H9 (cell line): Measurements from ENCODE around the gene SLC11A1. TPM values are rescaled to one million over a fixed set of nuclear protein-coding genes. Genes with fewer than 3 reads are reported as not detected.

Experiments used
- DNase-seq: peaks from one replicate; pipeline ENCODE4 v3.0.0-alpha.2; 2017
- H2AFZ ChIP-seq: one replicate; pipeline ENCODE4 v1.6.1; 2013; ENCODE audit warnings: mild to moderate bottlenecking, low read length, control low read depth, moderate library complexity
- H2AK5ac ChIP-seq: 2 replicates; pipeline ENCODE4 v1.6.1; 2013; ENCODE audit warnings: low read length, control low read depth, mixed read lengths; ENCODE audit not compliant: insufficient read length
- H2BK120ac ChIP-seq: one replicate; pipeline ENCODE4 v1.6.1; 2013; ENCODE audit warnings: low read depth, mild to moderate bottlenecking, low read length, control low read depth, inconsistent platforms; ENCODE audit not compliant: poor library complexity, severe bottlenecking
- H2BK12ac ChIP-seq: 2 replicates; pipeline ENCODE4 v1.6.1; 2013; ENCODE audit warnings: low read length, control low read depth, mixed read lengths, low read depth; ENCODE audit not compliant: insufficient read length
- H2BK15ac ChIP-seq: 2 replicates; pipeline ENCODE4 v1.6.1; 2013; ENCODE audit warnings: low read depth, low read length, control low read depth
- H2BK20ac ChIP-seq: one replicate; pipeline ENCODE4 v1.6.1; 2013; ENCODE audit warnings: low read depth, mild to moderate bottlenecking, low read length, control low read depth, inconsistent platforms; ENCODE audit not compliant: poor library complexity, severe bottlenecking
- H2BK5ac ChIP-seq: 2 replicates; pipeline ENCODE4 v1.6.1; 2013; ENCODE audit warnings: low read length, control low read depth, mixed read lengths; ENCODE audit not compliant: insufficient read length
- H3K14ac ChIP-seq: 2 replicates; pipeline ENCODE4 v1.6.1; 2013; ENCODE audit warnings: low read length, control low read depth; ENCODE audit not compliant: insufficient read depth
- H3K18ac ChIP-seq: 2 replicates; pipeline ENCODE4 v1.6.1; 2013; ENCODE audit warnings: low read depth, mild to moderate bottlenecking, mixed read lengths, low read length, control low read depth; ENCODE audit not compliant: insufficient read length
- H3K23ac ChIP-seq: 2 replicates; pipeline ENCODE4 v1.6.1; 2013; ENCODE audit warnings: low read length, control low read depth, mixed read lengths, low read depth; ENCODE audit not compliant: insufficient read length
- H3K23me2 ChIP-seq: 2 replicates; pipeline ENCODE4 v1.6.1; 2013; ENCODE audit warnings: low read depth, mild to moderate bottlenecking, mixed read lengths, low read length, control low read depth; ENCODE audit not compliant: insufficient read length, poor library complexity, severe bottlenecking
- H3K27ac ChIP-seq: 2 replicates; pipeline ENCODE4 v1.5.1; 2013; ENCODE audit warnings: low read length, control low read depth, mixed read lengths, low read depth; ENCODE audit not compliant: insufficient read length
- H3K27me3 ChIP-seq: 2 replicates; pipeline ENCODE4 v1.6.1; 2013; ENCODE audit warnings: low read length, control low read depth, inconsistent platforms; ENCODE audit not compliant: insufficient read depth
- H3K4ac ChIP-seq: 2 replicates; pipeline ENCODE4 v1.6.1; 2013; ENCODE audit warnings: low read depth, mild to moderate bottlenecking, control low read depth, inconsistent platforms, low read length, moderate library complexity
- H3K4me1 ChIP-seq: 2 replicates; pipeline ENCODE4 v1.6.1; 2013; ENCODE audit warnings: low read length, control low read depth, inconsistent platforms; ENCODE audit not compliant: insufficient read depth
- H3K4me2 ChIP-seq: 2 replicates; pipeline ENCODE4 v1.6.1; 2013; ENCODE audit warnings: low read length, control low read depth, mixed read lengths; ENCODE audit not compliant: insufficient read length, insufficient read depth
- H3K56ac ChIP-seq: 2 replicates; pipeline ENCODE4 v1.6.1; 2013; ENCODE audit warnings: low read depth, mild to moderate bottlenecking, mixed read lengths, low read length, control low read depth; ENCODE audit not compliant: insufficient read length
- H3K79me1 ChIP-seq: 2 replicates; pipeline ENCODE4 v1.6.1; 2013; ENCODE audit warnings: low read depth, mild to moderate bottlenecking, moderate library complexity, low read length, control low read depth, inconsistent platforms; ENCODE audit not compliant: insufficient read depth, poor library complexity, severe bottlenecking
- H3K79me2 ChIP-seq: 2 replicates; pipeline ENCODE4 v1.6.1; 2013; ENCODE audit warnings: low read length, control low read depth, inconsistent platforms; ENCODE audit not compliant: insufficient read depth
- H3K9ac ChIP-seq: 2 replicates; pipeline ENCODE4 v1.6.1; 2013; ENCODE audit warnings: low read length, control low read depth, mixed read lengths; ENCODE audit not compliant: insufficient read length; ENCODE audit errors: extremely low read depth
- H3K9me3 ChIP-seq: one replicate; pipeline ENCODE4 v1.6.1; 2013; ENCODE audit warnings: low read depth, low read length, inconsistent platforms; ENCODE audit not compliant: control insufficient read depth
- H3T11ph ChIP-seq: one replicate; pipeline ENCODE4 v1.6.1; 2013; ENCODE audit warnings: mild to moderate bottlenecking, low read length, control low read depth, inconsistent platforms
- H4K20me1 ChIP-seq: one replicate; pipeline ENCODE4 v1.6.1; 2013; ENCODE audit not compliant: control insufficient read depth, insufficient read length, insufficient read depth
- H4K5ac ChIP-seq: 2 replicates; pipeline ENCODE4 v1.6.1; 2013; ENCODE audit warnings: low read depth, mild to moderate bottlenecking, mixed read lengths, low read length, control low read depth; ENCODE audit not compliant: insufficient read length
- H4K8ac ChIP-seq: replicated peaks from 2 replicates; pipeline ENCODE4 v1.6.1; 2013; ENCODE audit warnings: low read length, control low read depth, mixed read lengths, low read depth; ENCODE audit not compliant: insufficient read length
- H4K91ac ChIP-seq: 2 replicates; pipeline ENCODE4 v1.6.1; 2013; ENCODE audit warnings: low read depth, mild to moderate bottlenecking, moderate library complexity, mixed read lengths, low read length, control low read depth; ENCODE audit not compliant: insufficient read length
- H3K27ac Mint-ChIP-seq, 3 experiments: 2 replicates in 2 of 3; 3 replicates in 1 of 3; pipeline ENCODE4 v1.8.0; 2020 to 2021; ENCODE audit warnings: mixed read lengths in 3 of 3, mild to moderate bottlenecking in 1 of 3, moderate library complexity in 1 of 3
- H3K27me3 Mint-ChIP-seq: 2 replicates; pipeline ENCODE4 v1.8.0; 2021; ENCODE audit warnings: low read depth, mild to moderate bottlenecking, moderate library complexity, mixed read lengths
- H3K36me3 Mint-ChIP-seq, 3 experiments: 2 replicates in 2 of 3; 3 replicates in 1 of 3; pipeline ENCODE4 v1.8.0; 2020 to 2021; ENCODE audit warnings: low read depth in 3 of 3, mixed read lengths in 3 of 3; ENCODE audit not compliant: insufficient read depth in 1 of 3
- H3K4me1 Mint-ChIP-seq, 2 experiments: 2 replicates each; pipeline ENCODE4 v1.8.0; 2020; ENCODE audit warnings: mixed read lengths in 2 of 2
- H3K4me3 Mint-ChIP-seq, 2 experiments: 2 replicates in 1 of 2; 3 replicates in 1 of 2; pipeline ENCODE4 v1.8.0; 2020 to 2021; ENCODE audit warnings: mild to moderate bottlenecking in 2 of 2, mixed read lengths in 2 of 2, moderate library complexity in 1 of 2
- H3K9me3 Mint-ChIP-seq, 2 experiments: 2 replicates in 1 of 2; 3 replicates in 1 of 2; pipeline ENCODE4 v1.8.0; 2020; ENCODE audit warnings: mild to moderate bottlenecking in 2 of 2, mixed read lengths in 2 of 2, moderate library complexity in 1 of 2
- CTCF ChIP-seq: fragments of 200-600 bp; sonication (generic); conservative IDR thresholded peaks from 3 replicates; pipeline ENCODE4 v1.8.0; 2021; ENCODE audit warnings: antibody characterized with exemption, mild to moderate bottlenecking
- WGBS: extraction: QIAGEN DNeasy Blood & Tissue Kit; methylation state at CpG from one replicate; pipeline ENCODE4 v1.1.7; 2013; ENCODE audit warnings: missing lambda C conversion rate, low lambda C conversion rate, mixed read lengths; ENCODE audit not compliant: insufficient read length; ENCODE audit errors: extremely low coverage; 5-methylcytosine and 5-hydroxymethylcytosine counted together
- total RNA-seq: library from RNA; stranded (reverse); gene quantifications from 2 replicates; pipeline ENCODE4 v1.2.1, GENCODE V29; 2021

SLC11A1 gene
- total RNA-seq, 1 experiment from 2014 or later, result 0.11 TPM

- H4K5ac ChIP-seq, result no peak overlapping the region
- H3K23ac ChIP-seq, result no peak overlapping the region
- H3K4me1 ChIP-seq, result no peaks in the 10 kb centered on the region
- no peak overlapping the region for H3K27ac ChIP-seq
- no peak overlapping the region for H4K91ac ChIP-seq
- H4K20me1 ChIP-seq, result no peaks in the 10 kb centered on the region
- H3K27me3 ChIP-seq, result no peaks in the 10 kb centered on the region
- Mint-ChIP-seq H3K27me3 (peaks cover 4% of the 10 kb centered on the region; the same call in 1 of the 2 replicates), H3K9me3 (no peaks in the 10 kb centered on the region; a peak in 1 of 5 replicates), H3K4me1 (peaks cover 9% of the 10 kb centered on the region in 2 experiments), H3K27ac (peak overlapping the region in 1 of 3 experiments; percentile 73; a peak in 2 of 7 replicates), H3K4me3 (peak overlapping the region; percentile 76 to 82), H3K36me3 (no peaks in the 10 kb centered on the region)
- no peak for TF ChIP-seq CTCF
- peak overlapping the region; percentile 62; the same call in 1 of the 2 replicates for H3K14ac ChIP-seq
- no peak overlapping the region for H2BK120ac ChIP-seq
- no peak overlapping the region for H2BK20ac ChIP-seq
- peak overlapping the region; percentile 57 for H3K4me2 ChIP-seq
- no peak overlapping the region for H2AFZ ChIP-seq
- no peaks in the 10 kb centered on the region for H3K23me2 ChIP-seq
- no peak overlapping the region for H3K4ac ChIP-seq
- no peak overlapping the region for H3T11ph ChIP-seq
- H4K8ac ChIP-seq, result no peak overlapping the region
- no peaks in the 10 kb centered on the region for H3K79me1 ChIP-seq
- peak; percentile 86 for DNase-seq
- H3K9me3 ChIP-seq, result no peaks in the 10 kb centered on the region
- no CpG with 5 or more reads among the region's 60 CpGs for WGBS
- no peaks in the 10 kb centered on the region for H3K79me2 ChIP-seq
- H3K18ac ChIP-seq, result peak overlapping the region; percentile 79
- peak overlapping the region; percentile 21 for H3K9ac ChIP-seq
- H3K56ac ChIP-seq, result no peak overlapping the region
- no peak overlapping the region for H2AK5ac ChIP-seq
- H2BK12ac ChIP-seq, result no peak overlapping the region
- no peak overlapping the region; the same call in 1 of the 2 replicates for H2BK15ac ChIP-seq
- no peak overlapping the region for H2BK5ac ChIP-seq
These were observed 14.5 kb upstream of the SLC11A1 start for GRCh38 chr2:218367415-218368149.
